Neural cell (in vitro differentiated cells): ENCODE measurements around the gene FAM53B. TPM values are rescaled to one million over a fixed set of nuclear protein-coding genes. Genes with fewer than 3 reads are reported as not detected.
"Not testable (repeated sequence)": the region's sequence is repeated elsewhere in the genome, so short reads cannot be mapped to it uniquely, and the experiment has no call there.

Source experiments
- H2AFZ ChIP-seq: fragments of 200-600, 300-800 bp; sonication (generic), shearing (Covaris generic); 2 replicates; pipeline ENCODE4 v1.6.0; 2014; ENCODE audit warnings: low read depth, mild to moderate bottlenecking, antibody characterized with exemption, low read length, moderate library complexity
- H3F3A ChIP-seq: fragments of 200-600 bp; shearing (Covaris generic); 2 replicates; pipeline ENCODE4 v1.6.1; 2016; ENCODE audit warnings: mild to moderate bottlenecking, moderate library complexity, mixed read lengths, antibody characterized with exemption, low read length; ENCODE audit not compliant: insufficient read depth, poor library complexity, severe bottlenecking
- H3K27ac ChIP-seq: fragments of 200-600, 300-800 bp; sonication (generic), shearing (Covaris generic); 2 replicates; pipeline ENCODE4 v1.5.1; 2014; ENCODE audit warnings: mild to moderate bottlenecking, low read length, moderate library complexity
- H3K27me3 ChIP-seq: fragments of 300-800, 200-600 bp; sonication (generic), shearing (Covaris generic); 2 replicates; pipeline ENCODE4 v1.6.0; 2014; ENCODE audit warnings: mild to moderate bottlenecking, low read depth, low read length, moderate library complexity; ENCODE audit not compliant: insufficient read depth
- H3K36me3 ChIP-seq: fragments of 300-800, 200-600 bp; sonication (generic), shearing (Covaris generic); 2 replicates; pipeline ENCODE4 v1.5.1; 2014; ENCODE audit warnings: mild to moderate bottlenecking, antibody characterized with exemption, low read length, moderate library complexity; ENCODE audit not compliant: insufficient read depth
- H3K4me2 ChIP-seq: fragments of 300-800, 200-600 bp; sonication (generic), shearing (Covaris generic); 2 replicates; pipeline ENCODE4 v1.6.0; 2014; ENCODE audit warnings: mild to moderate bottlenecking, low read length
- H3K4me3 ChIP-seq: fragments of 300-800, 200-600 bp; sonication (generic), shearing (Covaris generic); 2 replicates; pipeline ENCODE4 v1.5.1; 2014; ENCODE audit warnings: mild to moderate bottlenecking, low read length, moderate library complexity
- H3K79me2 ChIP-seq: fragments of 200-600 bp; shearing (Covaris generic); replicated peaks from 2 replicates; pipeline ENCODE4 v1.6.0; 2014; ENCODE audit warnings: mild to moderate bottlenecking, low read length, moderate library complexity; ENCODE audit not compliant: insufficient read depth
- H3K9ac ChIP-seq: fragments of 300-800, 200-600 bp; sonication (generic), shearing (Covaris generic); 2 replicates; pipeline ENCODE4 v1.6.1; 2016; ENCODE audit warnings: mild to moderate bottlenecking, low read length, mixed read lengths
- H3K9me2 ChIP-seq: fragments of 200-600 bp; shearing (Covaris generic); 2 replicates; pipeline ENCODE4 v1.6.1; 2016; ENCODE audit warnings: mild to moderate bottlenecking, low read length, mixed read lengths; ENCODE audit not compliant: insufficient read depth
- H3K9me3 ChIP-seq: fragments of 200-600, 300-800 bp; sonication (generic), shearing (Covaris generic); 2 replicates; pipeline ENCODE4 v1.6.1; 2016; ENCODE audit warnings: mild to moderate bottlenecking, mixed run types, low read length, moderate library complexity, mixed read lengths
- H4K20me1 ChIP-seq: fragments of 200-600 bp; shearing (Covaris generic); 2 replicates; pipeline ENCODE4 v1.6.1; 2016; ENCODE audit warnings: mild to moderate bottlenecking, mixed run types; ENCODE audit not compliant: insufficient read depth
- CTCF ChIP-seq: fragments of 450-650 bp; IDR thresholded peaks from 2 replicates; pipeline ENCODE4 v1.5.1; 2014; ENCODE audit warnings: antibody characterized with exemption, mild to moderate bottlenecking, moderate library complexity; ENCODE audit not compliant: poor library complexity, severe bottlenecking
- EZH2 ChIP-seq: fragments of 200-600, 300-800 bp; shearing (Covaris generic), sonication (generic); IDR thresholded peaks from 2 replicates; pipeline ENCODE4 v1.6.1; 2014; ENCODE audit warnings: antibody characterized with exemption, low read length, borderline replicate concordance, mild to moderate bottlenecking; ENCODE audit not compliant: insufficient read depth, poor library complexity, severe bottlenecking
- MXI1 ChIP-seq: fragments of 450-650 bp; conservative IDR thresholded peaks from 2 replicates; pipeline ENCODE4 v1.6.1; 2014; ENCODE audit warnings: antibody characterized with exemption, mild to moderate bottlenecking; ENCODE audit not compliant: poor library complexity, severe bottlenecking
- POLR2AphosphoS5 ChIP-seq: IDR thresholded peaks from 2 replicates; pipeline ENCODE4 v1.6.1; 2012
- REST ChIP-seq: IDR thresholded peaks from 2 replicates; pipeline ENCODE4 v1.6.1; 2012; ENCODE audit warnings: borderline replicate concordance
- SMC3 ChIP-seq: fragments of 450-650 bp; conservative IDR thresholded peaks from 2 replicates; pipeline ENCODE4 v1.6.1; 2014; ENCODE audit warnings: antibody characterized with exemption, mild to moderate bottlenecking, moderate library complexity; ENCODE audit not compliant: poor library complexity
- TAF1 ChIP-seq: IDR thresholded peaks from 2 replicates; pipeline ENCODE4 v1.6.1; 2012; ENCODE audit warnings: low read depth
- polyA plus RNA-seq: library from polyadenylated mRNA; depleted of rRNA; stranded (reverse); fragments of >200 nt; gene quantifications from 2 replicates; pipeline ENCODE4 v1.2.3, GENCODE V29; 2014

The FAM53B gene
- polyA plus RNA-seq, 1 donor from 2014 or later: 21.8 TPM

GRCh38 chr10:124747745-124748144, 3.6 kb upstream of the FAM53B start:
- Histone ChIP-seq H3K4me3 (no peak overlapping the region), H3K27ac (no peak overlapping the region), H3K4me2 (no peak overlapping the region), H3K27me3 (no peaks in the 10 kb centered on the region), H3K9me2 (no peaks in the 10 kb centered on the region), H2AFZ (no peak overlapping the region), H3K79me2 (peaks cover 3% of the 10 kb centered on the region), H3K9ac (no peak overlapping the region), H3K9me3 (no peaks in the 10 kb centered on the region), H3K36me3 (no peaks in the 10 kb centered on the region), H3F3A (no peaks in the 10 kb centered on the region), H4K20me1 (no peaks in the 10 kb centered on the region)
- TF ChIP-seq CTCF (no peak), POLR2AphosphoS5 (no peak), EZH2 (no peak), SMC3 (no peak), REST (no peak), MXI1 (no peak)

- Histone ChIP-seq H3K9me3 (no peaks in the 10 kb centered on the region), H3K4me2 (no peak overlapping the region), H3K4me3 (no peak overlapping the region), H3K36me3 (no peaks in the 10 kb centered on the region), H4K20me1 (no peaks in the 10 kb centered on the region), H3F3A (peaks cover 4% of the 10 kb centered on the region), H3K27me3 (no peaks in the 10 kb centered on the region), H3K9me2 (no peaks in the 10 kb centered on the region), H3K79me2 (peaks cover 10% of the 10 kb centered on the region), H3K9ac (no peak overlapping the region), H2AFZ (no peak overlapping the region), H3K27ac (no peak overlapping the region)
- TF ChIP-seq CTCF: no peak
- TF ChIP-seq REST: no peak
- no peak for TF ChIP-seq TAF1
- no peak for TF ChIP-seq EZH2
These were observed 2.8 kb upstream of the FAM53B start for GRCh38 chr10:124746992-124747391.

GRCh38 chr10:124746447-124746846, 2.3 kb upstream of the FAM53B start:
- H3K9ac ChIP-seq, H3K9me2 ChIP-seq, H3K4me2 ChIP-seq, H3K9me3 ChIP-seq, H4K20me1 ChIP-seq, H2AFZ ChIP-seq, H3F3A ChIP-seq, H3K27me3 ChIP-seq, H3K4me3 ChIP-seq, H3K36me3 ChIP-seq, H3K27ac ChIP-seq: not testable (repeated sequence)
- H3K79me2 ChIP-seq: peaks cover 15% of the 10 kb centered on the region
